SU-DHL-6 (cell line): ENCODE measurements around the gene RSU1.

Experiments used
- EZH2phosphoT487 ChIP-seq: fragments of 200-600 bp; sonication (generic), shearing (Covaris generic); conservative IDR thresholded peaks from 2 replicates; pipeline ENCODE4 v1.6.1; 2018; ENCODE audit warnings: mild to moderate bottlenecking, antibody characterized with exemption, low read length, moderate library complexity, mixed read lengths
- TF ChIP-seq, protein P1 (sequence below): fragments of 200-600 bp; sonication (generic); IDR thresholded peaks from one replicate; pipeline ENCODE4 v1.5.1; 2017; ENCODE audit warnings: antibody characterized with exemption, mild to moderate bottlenecking, low read length, moderate library complexity; ENCODE audit not compliant: insufficient read depth, poor library complexity, severe bottlenecking

DNA sequence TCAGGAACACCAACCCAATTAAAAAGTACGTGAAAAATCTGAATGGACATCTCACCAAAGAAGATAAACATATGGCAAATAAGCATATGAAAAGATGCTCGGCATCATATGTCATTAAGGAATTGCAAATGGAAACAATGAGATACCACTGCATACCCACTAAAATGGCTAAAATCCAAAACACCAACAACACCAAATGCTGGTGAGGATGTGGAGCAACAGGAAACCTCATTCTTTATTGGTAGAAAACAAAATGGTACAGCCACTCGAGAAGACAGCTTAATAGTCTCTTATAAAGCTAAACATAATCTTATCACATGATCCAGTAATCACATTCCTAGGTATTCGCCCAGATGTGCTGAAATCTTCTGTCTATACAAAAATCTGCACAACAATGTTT lies 13.1 kb downstream of the RSU1 start:
- TF ChIP-seq, protein P1, sequence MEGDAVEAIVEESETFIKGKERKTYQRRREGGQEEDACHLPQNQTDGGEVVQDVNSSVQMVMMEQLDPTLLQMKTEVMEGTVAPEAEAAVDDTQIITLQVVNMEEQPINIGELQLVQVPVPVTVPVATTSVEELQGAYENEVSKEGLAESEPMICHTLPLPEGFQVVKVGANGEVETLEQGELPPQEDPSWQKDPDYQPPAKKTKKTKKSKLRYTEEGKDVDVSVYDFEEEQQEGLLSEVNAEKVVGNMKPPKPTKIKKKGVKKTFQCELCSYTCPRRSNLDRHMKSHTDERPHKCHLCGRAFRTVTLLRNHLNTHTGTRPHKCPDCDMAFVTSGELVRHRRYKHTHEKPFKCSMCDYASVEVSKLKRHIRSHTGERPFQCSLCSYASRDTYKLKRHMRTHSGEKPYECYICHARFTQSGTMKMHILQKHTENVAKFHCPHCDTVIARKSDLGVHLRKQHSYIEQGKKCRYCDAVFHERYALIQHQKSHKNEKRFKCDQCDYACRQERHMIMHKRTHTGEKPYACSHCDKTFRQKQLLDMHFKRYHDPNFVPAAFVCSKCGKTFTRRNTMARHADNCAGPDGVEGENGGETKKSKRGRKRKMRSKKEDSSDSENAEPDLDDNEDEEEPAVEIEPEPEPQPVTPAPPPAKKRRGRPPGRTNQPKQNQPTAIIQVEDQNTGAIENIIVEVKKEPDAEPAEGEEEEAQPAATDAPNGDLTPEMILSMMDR, result no peak
- TF ChIP-seq EZH2phosphoT487, result no peak
